ENCODE measurements around the gene KCNIP3.
"Not testable (repeated sequence)": the region's sequence is repeated elsewhere in the genome, so short reads cannot be mapped to it uniquely, and the experiment has no call there.

- peak; percentile 45 for TF ChIP-seq CTCF (IDR thresholded peaks at IDR 0.05; ENCODE audit: low read depth, low read length)
- TF ChIP-seq EZH2phosphoT487 (IDR thresholded peaks at IDR 0.05; ENCODE audit: low read depth), result not testable (repeated sequence)
Observed at GRCh38 chr2:95403204-95403721, 106.1 kb downstream of the KCNIP3 start.
